ENCODE measurements around the gene OTUD5. TPM values are rescaled to one million over a fixed set of nuclear protein-coding genes. Genes with fewer than 3 reads are reported as not detected.
A peak's percentile ranks its signal among the peaks of the same experiment; 100 is the strongest.

Gene OTUD5
- polyA plus RNA-seq, 3 donors: 8.4 to 75.0 (median 12.4) TPM

DNA sequence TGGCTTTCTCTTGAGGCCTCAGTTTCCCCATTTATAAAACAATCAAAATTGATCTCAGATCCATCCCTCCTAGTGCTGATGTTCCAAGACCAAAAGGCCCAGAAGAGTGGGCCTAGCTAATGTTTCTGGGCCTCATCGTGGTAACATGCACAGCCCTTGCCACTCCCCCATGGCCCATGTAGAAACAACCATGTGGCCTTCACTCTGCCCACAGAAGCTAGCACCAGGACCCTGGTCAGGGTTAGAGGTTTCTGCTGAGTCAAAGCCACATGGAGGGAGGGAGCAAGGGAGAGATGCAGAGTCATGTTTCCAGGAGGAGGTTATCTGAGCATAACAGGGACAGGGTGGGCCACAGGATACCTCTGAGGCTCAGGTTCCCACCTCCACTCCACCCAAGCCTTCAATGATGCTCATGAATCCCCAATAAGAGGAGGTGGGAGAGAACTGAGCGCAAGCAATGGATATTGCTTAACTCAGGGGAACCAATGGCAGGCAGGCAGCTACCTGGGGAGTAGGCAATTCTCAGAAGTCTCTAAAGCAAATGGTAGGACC lies 16.9 kb downstream of the OTUD5 start:
- Histone ChIP-seq H3K4me2 (replicated peaks; ENCODE audit: extremely low read depth, low read length, poor library complexity, severe bottlenecking) (no peak overlapping the region), H3K4me3 (replicated peaks in 1 of 3; ENCODE audit: low read depth in 2 of 3, low read length in 3 of 3) (no peak overlapping the region), H3K79me2 (ENCODE audit: insufficient read depth, low read length) (peaks cover 53% of the 10 kb centered on the region), H4K20me1 (ENCODE audit: insufficient read depth, low read length) (peaks cover 27% of the 10 kb centered on the region), H3K4me1 (ENCODE audit: control insufficient read depth in 1 of 2, insufficient read depth in 2 of 2, low read length in 2 of 2) (peaks cover 31 to 35% of the 10 kb centered on the region in 2 donors), H3K9me3 (replicated peaks in 1 of 2; ENCODE audit: control insufficient read depth in 1 of 2, insufficient read depth in 1 of 2, low read length in 2 of 2) (no peaks in the 10 kb centered on the region), H3K27ac (ENCODE audit: low read depth in 1 of 2, low read length in 2 of 2) (peak overlapping the region in 1 of 2 donors; percentile 75), H3K27me3 (ENCODE audit: control insufficient read depth in 2 of 2, insufficient read depth in 2 of 2, low read length in 2 of 2) (no peaks in the 10 kb centered on the region), H3K36me3 (replicated peaks in 1 of 2; ENCODE audit: control insufficient read depth in 1 of 2, insufficient read depth in 2 of 2, low read length in 2 of 2) (peaks cover 16 to 39% of the 10 kb centered on the region in 2 donors), H3K9ac (ENCODE audit: insufficient read depth, low read length, poor library complexity, severe bottlenecking) (no peak overlapping the region), H2AFZ (ENCODE audit: insufficient read depth, low read depth, low read length, poor library complexity, severe bottlenecking) (no peak overlapping the region)
- Mint-ChIP-seq H3K4me1 (peaks cover 42% of the 10 kb centered on the region), H3K27ac (peak overlapping the region in 4 of 7 donors; percentile 50 to 95 (median 93)), H3K9me3 (no peaks in the 10 kb centered on the region), H3K27me3 (ENCODE audit: low read depth in 3 of 3) (peaks cover 0 to 4% (median 1%) of the 10 kb centered on the region in 3 donors), H3K36me3 (peaks cover 32 to 55% of the 10 kb centered on the region in 2 donors), H3K4me3 (no peak overlapping the region)
- intact Hi-C loops (cut with micrococcal nuclease): loop anchor here in 1 of 2 donors (10.0 kb wide), 1 partner anchor 46 kb away; the partner anchor contains the start of genes PQBP1 and TIMM17B
- TF ChIP-seq, protein P1, sequence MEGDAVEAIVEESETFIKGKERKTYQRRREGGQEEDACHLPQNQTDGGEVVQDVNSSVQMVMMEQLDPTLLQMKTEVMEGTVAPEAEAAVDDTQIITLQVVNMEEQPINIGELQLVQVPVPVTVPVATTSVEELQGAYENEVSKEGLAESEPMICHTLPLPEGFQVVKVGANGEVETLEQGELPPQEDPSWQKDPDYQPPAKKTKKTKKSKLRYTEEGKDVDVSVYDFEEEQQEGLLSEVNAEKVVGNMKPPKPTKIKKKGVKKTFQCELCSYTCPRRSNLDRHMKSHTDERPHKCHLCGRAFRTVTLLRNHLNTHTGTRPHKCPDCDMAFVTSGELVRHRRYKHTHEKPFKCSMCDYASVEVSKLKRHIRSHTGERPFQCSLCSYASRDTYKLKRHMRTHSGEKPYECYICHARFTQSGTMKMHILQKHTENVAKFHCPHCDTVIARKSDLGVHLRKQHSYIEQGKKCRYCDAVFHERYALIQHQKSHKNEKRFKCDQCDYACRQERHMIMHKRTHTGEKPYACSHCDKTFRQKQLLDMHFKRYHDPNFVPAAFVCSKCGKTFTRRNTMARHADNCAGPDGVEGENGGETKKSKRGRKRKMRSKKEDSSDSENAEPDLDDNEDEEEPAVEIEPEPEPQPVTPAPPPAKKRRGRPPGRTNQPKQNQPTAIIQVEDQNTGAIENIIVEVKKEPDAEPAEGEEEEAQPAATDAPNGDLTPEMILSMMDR (IDR thresholded peaks at IDR 0.05): no peak
- no CpG with 5 or more reads among the region's 2 CpGs for WGBS (ENCODE audit: insufficient coverage)
- DNase-seq: no peak

DNA sequence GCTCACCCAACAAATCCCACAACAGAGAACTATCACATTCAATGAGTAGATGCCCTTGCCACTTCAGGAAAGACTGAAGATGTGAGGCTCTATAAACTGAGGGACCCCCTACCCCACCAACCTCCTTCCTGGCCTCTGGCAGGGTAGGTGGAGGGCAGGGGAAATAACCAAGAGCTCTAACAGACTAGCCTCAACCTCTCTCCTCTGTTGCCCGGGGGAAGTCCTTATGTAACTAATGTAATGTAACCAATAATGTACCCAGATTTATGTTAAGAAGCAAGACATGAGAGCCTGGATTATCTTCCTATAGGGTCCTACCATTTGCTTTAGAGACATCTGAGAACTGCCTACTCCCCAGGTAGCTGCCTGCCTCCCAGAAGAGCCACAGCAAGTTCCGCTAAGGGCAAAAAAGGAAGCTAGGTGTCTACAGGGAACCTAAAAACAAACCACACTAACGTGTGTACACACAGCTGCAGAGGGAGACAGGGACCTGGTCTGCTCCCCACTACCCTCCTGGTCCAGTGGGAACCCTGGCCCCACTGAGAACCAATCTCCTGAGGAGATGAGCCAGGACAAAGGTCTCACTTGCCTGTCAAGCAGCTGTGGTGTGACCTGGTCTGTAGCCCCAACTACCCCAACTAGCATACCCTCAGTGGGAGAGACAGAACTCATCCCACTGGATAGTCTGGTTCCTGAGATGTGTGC lies 17.7 kb downstream of the OTUD5 start:
- WGBS (ENCODE audit: insufficient coverage): no CpG with 5 or more reads among the region's 3 CpGs

More for the DNA sequence above, 17.7 kb downstream of the OTUD5 start:
- Histone ChIP-seq H3K9me3 (replicated peaks in 1 of 2; ENCODE audit: control insufficient read depth in 1 of 2, insufficient read depth in 1 of 2, low read length in 2 of 2) (no peaks in the 10 kb centered on the region), H2AFZ (ENCODE audit: insufficient read depth, low read depth, low read length, poor library complexity, severe bottlenecking) (no peak overlapping the region), H3K9ac (ENCODE audit: insufficient read depth, low read length, poor library complexity, severe bottlenecking) (no peak overlapping the region), H3K4me3 (replicated peaks in 1 of 3; ENCODE audit: low read depth in 2 of 3, low read length in 3 of 3) (no peak overlapping the region), H3K4me2 (replicated peaks; ENCODE audit: extremely low read depth, low read length, poor library complexity, severe bottlenecking) (no peak overlapping the region), H3K36me3 (replicated peaks in 1 of 2; ENCODE audit: control insufficient read depth in 1 of 2, insufficient read depth in 2 of 2, low read length in 2 of 2) (peaks cover 18 to 42% of the 10 kb centered on the region in 2 donors), H3K79me2 (ENCODE audit: insufficient read depth, low read length) (peaks cover 48% of the 10 kb centered on the region), H4K20me1 (ENCODE audit: insufficient read depth, low read length) (peaks cover 25% of the 10 kb centered on the region), H3K27ac (ENCODE audit: low read depth in 1 of 2, low read length in 2 of 2) (peak overlapping the region; percentile 9 to 75), H3K27me3 (ENCODE audit: control insufficient read depth in 2 of 2, insufficient read depth in 2 of 2, low read length in 2 of 2) (no peaks in the 10 kb centered on the region), H3K4me1 (ENCODE audit: control insufficient read depth in 1 of 2, insufficient read depth in 2 of 2, low read length in 2 of 2) (peaks cover 39 to 40% of the 10 kb centered on the region in 2 donors)
- Mint-ChIP-seq H3K4me1 (peaks cover 50% of the 10 kb centered on the region), H3K9me3 (peaks cover 0 to under 1% (median 0%) of the 10 kb centered on the region in 7 donors), H3K27me3 (ENCODE audit: low read depth in 3 of 3) (peaks cover 0 to 3% (median 1%) of the 10 kb centered on the region in 3 donors), H3K4me3 (no peak overlapping the region), H3K27ac (peak overlapping the region; percentile 80 to 95 (median 93)), H3K36me3 (peaks cover 38 to 62% of the 10 kb centered on the region in 2 donors)
- TF ChIP-seq, protein P1 (IDR thresholded peaks at IDR 0.05): no peak
- intact Hi-C loops (cut with micrococcal nuclease): loop anchor here in 1 of 2 donors (10.0 kb wide), 1 partner anchor 45 kb away; the partner anchor contains the start of genes PQBP1 and TIMM17B
- DNase-seq: no peak

All from CD14-positive monocyte (primary cell).